A673 (cell line): ENCODE results near the gene CCDC18. TPM values are rescaled to one million over a fixed set of nuclear protein-coding genes. Genes with fewer than 3 reads are reported as not detected.

Experiments
- BruUV-seq: library from RNA; stranded (reverse); fragments of 400-500 nt; replicated peaks from 2 replicates; lab custom pipeline; 2021; lab: Mats Ljungman, UMichigan
- CTCF ChIA-PET: fragments of 300-600 bp; sonication (Branson Sonifier 250); formaldehyde crosslinking; loops from one replicate; lab custom pipeline; 2022; ENCODE audit warnings: antibody characterized with exemption; lab: Charles Lee
- POLR2A ChIA-PET: fragments of 300-600 bp; sonication (Branson Sonifier 250); formaldehyde crosslinking; loops from one replicate; lab custom pipeline; 2022; ENCODE audit warnings: antibody characterized with exemption; ENCODE audit not compliant: low non-redundant PET; lab: Charles Lee
- DNase-seq: peaks from one replicate; pipeline ENCODE4 v3.0.0-alpha.2; 2015; ENCODE audit warnings: low spot score
- H3K27ac ChIP-seq: fragments of 200-600 bp; sonication (generic); 2 replicates; pipeline ENCODE4 v1.5.1; 2016; ENCODE audit warnings: mixed run types, low read depth, mild to moderate bottlenecking, mixed read lengths, antibody characterized with exemption, low read length; ENCODE audit not compliant: poor library complexity, severe bottlenecking
- H3K27me3 ChIP-seq: fragments of 200-600 bp; sonication (generic); replicated peaks from 2 replicates; pipeline ENCODE4 v1.6.1; 2017; ENCODE audit warnings: mixed run types, low read depth, mild to moderate bottlenecking, mixed read lengths, antibody characterized with exemption, low read length; ENCODE audit not compliant: insufficient read depth, poor library complexity
- H3K36me3 ChIP-seq: fragments of 200-600 bp; sonication (generic); 2 replicates; pipeline ENCODE4 v1.6.1; 2016; ENCODE audit warnings: mixed run types, mild to moderate bottlenecking, mixed read lengths, antibody characterized with exemption, low read length; ENCODE audit not compliant: insufficient read depth, poor library complexity, severe bottlenecking
- H3K4me1 ChIP-seq: fragments of 200-600 bp; sonication (generic); 2 replicates; pipeline ENCODE4 v1.6.1; 2017; ENCODE audit warnings: mixed run types, mild to moderate bottlenecking, mixed read lengths, antibody characterized with exemption, low read length; ENCODE audit not compliant: insufficient read depth, poor library complexity, severe bottlenecking
- H3K4me3 ChIP-seq: fragments of 200-600 bp; sonication (generic); 2 replicates; pipeline ENCODE4 v1.5.1; 2016; ENCODE audit warnings: low read depth, mixed run types, mild to moderate bottlenecking, mixed read lengths, low read length; ENCODE audit not compliant: poor library complexity, severe bottlenecking
- H3K9me3 ChIP-seq: fragments of 200-600 bp; sonication (generic); 2 replicates; pipeline ENCODE4 v1.6.1; 2016; ENCODE audit warnings: mixed run types, low read depth, mild to moderate bottlenecking, mixed read lengths, antibody characterized with exemption, low read length; ENCODE audit not compliant: poor library complexity, severe bottlenecking
- EZH2 ChIP-seq: fragments of 200-600 bp; sonication (generic); IDR thresholded peaks from 2 replicates; pipeline ENCODE4 v1.6.1; 2017; ENCODE audit warnings: borderline replicate concordance, low read depth, mild to moderate bottlenecking, mixed read lengths, antibody characterized with exemption, low read length; ENCODE audit not compliant: poor library complexity, severe bottlenecking
- intact Hi-C: fragments of 100-400 bp; cut with micrococcal nuclease; formaldehyde crosslinking; loops from one replicate; pipeline ENCODE4 v1.10.0; 2022; ENCODE audit not compliant: unreplicated experiment
- total RNA-seq: library from RNA; stranded (reverse); gene quantifications from 2 replicates; pipeline ENCODE4 v1.2.3, GENCODE V29; 2021
- TF ChIP-seq, protein P1 (sequence below): fragments of 300-800, 200-600 bp; sonication (generic); conservative IDR thresholded peaks from 2 replicates; pipeline ENCODE4 v1.5.1; 2017; ENCODE audit warnings: low read depth, mild to moderate bottlenecking, antibody characterized with exemption, low read length, moderate library complexity, mixed read lengths

The CCDC18 gene
- total RNA-seq, 1 experiment from 2014 or later = 22.1 TPM

DNA sequence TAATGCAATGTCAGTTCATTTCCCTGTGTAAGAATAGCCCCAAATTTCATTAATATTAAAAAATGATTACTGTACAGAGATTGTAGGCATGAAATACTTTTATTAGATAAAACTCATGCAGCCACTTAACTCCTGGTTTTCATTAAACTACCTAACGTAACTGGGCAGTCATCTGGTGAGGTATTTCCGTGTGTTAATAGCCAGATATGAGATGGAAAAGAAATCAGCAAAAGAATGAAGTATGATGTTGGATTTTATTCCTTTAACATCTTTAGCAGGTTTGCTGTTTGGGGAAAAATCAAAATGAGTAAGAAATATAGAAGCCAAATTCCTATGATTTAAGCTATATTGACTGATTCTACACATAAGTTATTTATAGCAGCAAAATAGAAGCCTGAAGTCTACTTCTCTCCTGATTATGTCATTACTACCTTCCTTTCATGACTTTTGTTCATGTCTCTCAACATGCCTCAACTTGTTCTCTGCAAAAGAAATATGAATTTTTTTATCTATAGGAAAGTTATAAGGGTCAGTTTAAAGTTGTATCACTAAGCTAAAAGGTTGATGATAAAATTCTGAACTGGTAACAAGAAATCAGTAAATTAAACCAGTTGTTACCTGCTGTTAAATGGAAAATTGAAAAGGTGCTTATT, 42.6 kb downstream of the CCDC18 start:
- no TSS peak for BruUV-seq
- ChIA-PET CTCF (no interaction called here), POLR2A (no interaction called here)
- Histone ChIP-seq H3K4me1 (no peaks in the 10 kb centered on the region), H3K4me3 (no peak overlapping the region), H3K9me3 (no peaks in the 10 kb centered on the region), H3K27me3 (no peaks in the 10 kb centered on the region), H3K27ac (no peak overlapping the region), H3K36me3 (peaks cover 32% of the 10 kb centered on the region)
- no peak for DNase-seq
- intact Hi-C loops = no loop called here
- TF ChIP-seq EZH2 = no peak
- TF ChIP-seq, protein P1, sequence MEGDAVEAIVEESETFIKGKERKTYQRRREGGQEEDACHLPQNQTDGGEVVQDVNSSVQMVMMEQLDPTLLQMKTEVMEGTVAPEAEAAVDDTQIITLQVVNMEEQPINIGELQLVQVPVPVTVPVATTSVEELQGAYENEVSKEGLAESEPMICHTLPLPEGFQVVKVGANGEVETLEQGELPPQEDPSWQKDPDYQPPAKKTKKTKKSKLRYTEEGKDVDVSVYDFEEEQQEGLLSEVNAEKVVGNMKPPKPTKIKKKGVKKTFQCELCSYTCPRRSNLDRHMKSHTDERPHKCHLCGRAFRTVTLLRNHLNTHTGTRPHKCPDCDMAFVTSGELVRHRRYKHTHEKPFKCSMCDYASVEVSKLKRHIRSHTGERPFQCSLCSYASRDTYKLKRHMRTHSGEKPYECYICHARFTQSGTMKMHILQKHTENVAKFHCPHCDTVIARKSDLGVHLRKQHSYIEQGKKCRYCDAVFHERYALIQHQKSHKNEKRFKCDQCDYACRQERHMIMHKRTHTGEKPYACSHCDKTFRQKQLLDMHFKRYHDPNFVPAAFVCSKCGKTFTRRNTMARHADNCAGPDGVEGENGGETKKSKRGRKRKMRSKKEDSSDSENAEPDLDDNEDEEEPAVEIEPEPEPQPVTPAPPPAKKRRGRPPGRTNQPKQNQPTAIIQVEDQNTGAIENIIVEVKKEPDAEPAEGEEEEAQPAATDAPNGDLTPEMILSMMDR = no peak

- H3K4me1 ChIP-seq = no peaks in the 10 kb centered on the region
- H3K4me3 ChIP-seq = no peak overlapping the region
- ChIA-PET POLR2A (no interaction called here), CTCF (no interaction called here)
- intact Hi-C loops = no loop called here
- no TSS peak for BruUV-seq
- peaks cover 14% of the 10 kb centered on the region for H3K36me3 ChIP-seq
- H3K9me3 ChIP-seq = no peaks in the 10 kb centered on the region
- no peaks in the 10 kb centered on the region for H3K27me3 ChIP-seq
- DNase-seq = no peak
- TF ChIP-seq, protein P1 = no peak
- no peak for TF ChIP-seq EZH2
- H3K27ac ChIP-seq = no peak overlapping the region
These were observed 54.7 kb downstream of the CCDC18 start for GRCh38 chr1:93235261-93235660.

- no peaks in the 10 kb centered on the region for H3K9me3 ChIP-seq
- H3K4me3 ChIP-seq = no peak overlapping the region
- no peaks in the 10 kb centered on the region for H3K27me3 ChIP-seq
- POLR2A ChIA-PET = no interaction called here
- CTCF ChIA-PET = no interaction called here
- no peaks in the 10 kb centered on the region for H3K4me1 ChIP-seq
- H3K36me3 ChIP-seq = peaks cover 13% of the 10 kb centered on the region
- H3K27ac ChIP-seq = no peak overlapping the region
- no TSS peak for BruUV-seq
- TF ChIP-seq EZH2 = no peak
- TF ChIP-seq, protein P1 = no peak
- intact Hi-C loops = no loop called here
- no peak for DNase-seq
These were observed 56.5 kb downstream of the CCDC18 start for GRCh38 chr1:93237021-93237420.
